ENCODE results near the gene ROGDI.
"Not testable (repeated sequence)": the region's sequence is repeated elsewhere in the genome, so short reads cannot be mapped to it uniquely, and the experiment has no call there.

ROGDI gene

GRCh38 chr16:4790871-4791270 is 11.6 kb downstream of the ROGDI start:
- DNase-seq (ENCODE audit: low read depth), result no peak

GRCh38 chr16:4790261-4790660 is 12.2 kb downstream of the ROGDI start:
- no peak for DNase-seq (ENCODE audit: low read depth)

DNA sequence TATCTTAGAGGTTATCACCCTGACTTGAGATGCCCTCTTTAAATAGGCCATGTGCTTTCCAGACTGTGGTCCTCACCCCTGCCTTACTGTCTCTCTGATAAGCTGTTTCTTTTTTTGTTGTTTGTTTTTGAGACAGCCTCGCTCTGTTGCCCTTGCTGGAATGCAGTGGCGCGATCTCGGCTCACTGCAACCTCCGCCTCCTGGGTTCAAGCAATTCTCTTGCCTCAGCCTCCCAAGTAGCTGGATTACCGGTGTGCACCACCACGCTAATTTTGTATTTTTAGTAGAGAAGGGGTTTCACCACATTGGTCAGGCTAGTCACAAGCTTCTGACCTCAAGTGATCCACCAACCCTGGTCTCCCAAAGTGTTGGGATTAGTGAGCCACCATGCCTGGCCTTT is 13.5 kb downstream of the ROGDI start:
- no peak for DNase-seq (ENCODE audit: low read depth)

DNA sequence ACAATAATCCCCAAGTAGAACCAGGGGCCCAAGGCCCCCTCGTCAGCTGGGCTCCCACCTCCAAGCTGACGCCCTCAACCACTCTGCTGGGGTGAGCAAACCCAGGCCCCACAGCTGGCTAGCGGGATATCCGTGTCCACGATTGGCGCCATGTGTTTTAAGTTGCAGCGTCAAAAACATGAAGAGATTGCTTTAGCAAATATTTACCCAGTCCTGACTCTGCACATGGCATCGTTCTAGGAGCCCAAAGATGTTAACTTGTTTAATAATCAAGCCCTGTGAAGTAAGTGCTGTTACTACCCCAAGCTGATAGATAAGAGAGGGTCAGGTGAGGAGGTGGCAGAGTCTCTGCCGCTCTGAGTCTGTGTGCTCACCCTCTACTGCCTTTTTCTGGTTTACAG is 13.9 kb downstream of the ROGDI start:
- no peak for DNase-seq (ENCODE audit: low read depth)

DNA sequence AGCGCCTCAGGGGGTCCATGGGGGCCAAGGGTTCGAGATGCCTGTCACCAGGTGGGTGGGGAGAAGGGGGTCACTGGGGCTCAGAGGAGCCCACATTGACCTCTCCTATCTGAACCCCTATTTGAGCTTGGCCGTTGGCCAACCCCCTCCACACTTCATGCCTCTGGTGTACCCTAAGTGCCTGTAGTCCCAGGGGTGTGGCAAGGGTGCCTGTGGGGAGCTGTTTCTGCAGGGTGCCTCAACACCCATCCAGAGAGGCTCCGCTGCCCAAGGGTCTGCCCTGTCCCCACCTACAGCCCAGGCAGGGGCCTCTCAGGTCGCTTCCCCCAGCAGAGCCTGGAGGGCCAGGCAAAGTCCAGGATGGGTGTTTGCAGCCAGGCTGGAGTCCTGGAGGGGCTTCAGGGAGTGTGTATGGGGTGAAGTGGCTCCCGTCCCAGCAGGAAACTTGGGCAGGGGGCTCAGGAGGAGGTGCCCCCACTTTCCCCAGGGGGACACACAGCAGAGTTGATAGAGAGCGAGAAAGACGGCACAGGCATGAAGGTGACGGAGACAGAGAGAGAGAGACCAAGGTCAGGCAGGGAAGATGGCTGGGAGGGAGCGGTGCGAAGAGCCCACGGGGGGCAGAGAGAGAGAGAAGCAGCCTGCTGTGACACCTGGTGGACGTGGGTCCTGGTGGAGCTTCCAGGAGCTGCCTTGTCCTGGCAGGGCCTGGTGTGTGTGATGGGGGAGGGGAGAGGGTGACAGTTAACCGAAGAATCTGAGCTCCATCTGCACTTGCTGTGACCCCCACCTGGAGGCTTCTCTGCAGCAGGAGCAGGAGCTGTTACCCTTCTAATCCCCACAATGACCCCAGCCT is 14.6 kb downstream of the ROGDI start, which contains the start of gene SEPTIN12:
TSS of gene SEPTIN12 (minus strand) at position 719 of the 856 bp plus-strand sequence. CDS start at position 19, 700 bp downstream.
- no peak for DNase-seq (ENCODE audit: low read depth)

- DNase-seq (ENCODE audit: low read depth), result no peak
Observed at GRCh38 chr16:4787068-4787467, 15.4 kb downstream of the ROGDI start.

DNA sequence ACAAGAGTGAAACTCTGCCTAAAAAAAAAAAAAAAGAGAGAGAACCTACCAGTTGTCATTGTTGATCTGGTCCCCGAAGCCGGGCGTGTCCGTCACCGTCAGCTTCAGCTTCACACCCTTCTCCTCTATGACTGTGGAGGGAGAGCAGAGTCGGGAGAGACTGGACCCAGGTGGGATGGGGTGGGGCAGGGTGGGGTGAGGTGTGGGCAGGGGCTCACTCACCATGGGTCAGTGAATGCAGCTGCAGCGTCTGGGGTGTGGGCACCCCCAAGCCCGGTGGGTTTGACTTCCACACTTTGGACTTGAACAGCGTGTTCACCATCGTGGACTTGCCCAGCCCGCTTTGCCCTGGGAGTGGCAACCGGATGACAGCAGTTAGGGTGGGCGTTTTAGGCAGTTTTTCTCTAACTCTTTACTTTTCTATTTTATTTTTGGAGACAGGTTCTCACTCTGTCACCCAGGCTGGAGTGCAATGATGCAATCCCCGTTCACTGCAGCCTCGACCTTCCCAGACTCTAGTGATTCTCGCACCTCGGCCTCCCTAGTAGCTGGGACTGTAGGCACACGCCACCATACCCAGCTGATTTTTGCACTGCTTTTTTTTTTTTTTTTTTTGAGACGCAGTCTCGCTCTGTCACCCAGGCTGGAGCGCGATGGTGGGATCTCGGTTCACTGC is 16.5 kb downstream of the ROGDI start:
- DNase-seq (ENCODE audit: low read depth), result no peak

GRCh38 chr16:4784444-4784987 is 17.9 kb downstream of the ROGDI start:
- DNase-seq (ENCODE audit: low read depth), result not testable (repeated sequence)

DNA sequence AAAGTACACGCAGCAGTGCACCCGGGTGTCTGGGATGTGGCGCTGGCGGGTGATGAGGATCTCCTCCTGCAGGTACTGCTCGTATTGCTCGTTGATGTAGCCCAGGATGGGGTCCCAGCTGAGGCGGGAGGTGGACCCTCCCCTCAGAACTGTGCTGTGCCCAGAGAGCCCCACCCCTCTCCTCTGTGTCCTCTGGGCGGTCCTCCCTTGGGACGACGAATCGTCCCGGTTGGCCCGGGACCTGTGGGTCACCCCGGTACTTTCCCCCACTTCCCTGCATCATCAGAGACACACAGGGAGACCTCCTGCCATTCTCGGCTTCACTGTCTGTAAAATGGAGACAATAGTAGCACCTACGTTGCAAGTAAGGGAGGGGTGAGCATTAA is 18.5 kb downstream of the ROGDI start:
- DNase-seq (ENCODE audit: low read depth), result no peak

GRCh38 chr16:4783251-4783950 is 19.0 kb downstream of the ROGDI start:
- no peak for DNase-seq (ENCODE audit: low read depth)

- no peak for DNase-seq (ENCODE audit: low read depth)
Observed at GRCh38 chr16:4780235-4780634, 22.2 kb downstream of the ROGDI start.

GRCh38 chr16:4778050-4778392 is 24.4 kb downstream of the ROGDI start:
- no peak for DNase-seq (ENCODE audit: low read depth)

DNA sequence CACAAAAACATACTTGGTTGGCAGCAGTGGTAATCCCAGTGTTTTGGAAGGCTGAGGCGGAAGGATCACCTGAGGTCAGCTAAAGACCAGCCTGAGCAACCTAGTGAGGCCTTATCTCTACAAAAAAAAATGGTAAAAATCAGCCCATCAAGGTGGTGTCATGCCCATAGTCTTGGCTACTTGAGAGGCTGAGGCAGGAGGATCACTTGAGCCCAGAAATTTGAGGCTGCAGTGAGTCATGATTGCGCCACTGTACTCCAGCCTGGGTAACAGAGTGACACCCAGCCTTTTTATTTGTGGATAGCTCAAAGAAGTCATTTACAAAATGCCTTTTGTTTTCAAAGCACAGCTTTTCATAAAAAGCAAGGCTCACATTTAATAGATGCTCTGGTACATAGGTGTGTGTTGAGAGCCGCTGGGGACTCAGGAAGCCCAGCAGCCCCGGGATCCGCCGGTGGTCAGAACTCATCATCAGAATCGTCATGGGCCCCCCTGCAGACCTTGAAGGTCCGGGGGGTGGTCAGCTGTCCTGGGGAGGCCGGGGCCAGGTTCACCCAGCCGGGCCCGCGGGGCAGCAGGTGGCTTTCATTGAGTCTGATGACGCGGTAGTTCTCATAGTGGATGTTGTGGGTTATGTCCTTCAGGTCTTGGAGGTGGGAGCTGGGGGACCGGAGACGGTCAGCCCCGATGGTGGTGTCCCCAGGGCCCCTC is 24.9 kb downstream of the ROGDI start:
- no peak for DNase-seq (ENCODE audit: low read depth)

DNA sequence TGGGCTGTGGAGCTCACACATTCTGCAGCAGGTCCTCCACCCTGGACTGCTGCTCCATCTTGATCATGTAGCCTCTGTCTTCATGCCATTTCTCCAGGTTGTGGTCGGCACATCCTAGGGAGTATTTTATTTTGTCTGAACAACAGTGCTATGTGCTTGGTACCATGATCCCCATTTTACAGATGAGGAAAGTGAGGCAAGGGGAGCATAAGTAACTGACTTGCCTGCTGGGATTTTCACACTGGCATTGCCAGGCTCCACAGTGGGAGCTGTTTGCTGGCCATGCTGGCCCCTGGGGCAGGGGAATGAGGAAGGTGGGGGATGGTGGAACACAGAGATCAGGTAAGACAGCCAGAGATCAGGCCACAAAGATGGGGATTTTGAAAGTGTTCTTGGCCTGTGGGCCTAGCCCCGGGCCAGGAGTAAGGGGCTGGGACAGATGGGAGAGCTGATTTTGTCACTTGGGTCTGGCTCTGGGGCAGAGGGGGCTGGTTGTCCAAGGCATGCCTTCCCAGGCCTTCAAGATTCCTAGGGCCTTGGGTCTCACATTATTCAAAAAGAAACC is 26.2 kb downstream of the ROGDI start:
- DNase-seq (ENCODE audit: low read depth), result no peak

- no peak for DNase-seq (ENCODE audit: low read depth)
Observed at GRCh38 chr16:4775005-4775404, 27.4 kb downstream of the ROGDI start.

DNA sequence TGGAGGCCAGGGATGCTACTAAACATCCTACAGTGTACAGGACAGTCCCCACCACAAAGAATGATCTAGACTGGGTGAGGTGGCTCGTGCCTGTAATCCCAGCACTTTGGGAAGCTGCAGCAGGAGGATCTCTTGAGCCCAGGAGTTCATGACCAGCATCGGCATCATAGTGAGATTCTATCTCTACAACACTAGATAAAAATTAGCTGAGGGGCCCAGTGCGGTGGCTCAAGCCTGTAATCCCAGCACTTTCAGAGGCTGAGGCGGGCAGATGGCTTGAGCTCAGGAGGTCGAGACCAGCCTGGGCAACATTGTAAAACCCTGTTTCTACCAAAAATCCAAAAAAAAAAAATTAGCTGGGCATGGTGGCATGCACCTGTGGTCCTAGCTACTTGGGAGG is 30.1 kb downstream of the ROGDI start:
- DNase-seq (ENCODE audit: low read depth), result no peak

GRCh38 chr16:4771646-4772045 is 30.8 kb downstream of the ROGDI start:
- DNase-seq (ENCODE audit: low read depth), result no peak

- no peak for DNase-seq (ENCODE audit: low read depth)
Observed at GRCh38 chr16:4769306-4769638, 33.2 kb downstream of the ROGDI start.

DNA sequence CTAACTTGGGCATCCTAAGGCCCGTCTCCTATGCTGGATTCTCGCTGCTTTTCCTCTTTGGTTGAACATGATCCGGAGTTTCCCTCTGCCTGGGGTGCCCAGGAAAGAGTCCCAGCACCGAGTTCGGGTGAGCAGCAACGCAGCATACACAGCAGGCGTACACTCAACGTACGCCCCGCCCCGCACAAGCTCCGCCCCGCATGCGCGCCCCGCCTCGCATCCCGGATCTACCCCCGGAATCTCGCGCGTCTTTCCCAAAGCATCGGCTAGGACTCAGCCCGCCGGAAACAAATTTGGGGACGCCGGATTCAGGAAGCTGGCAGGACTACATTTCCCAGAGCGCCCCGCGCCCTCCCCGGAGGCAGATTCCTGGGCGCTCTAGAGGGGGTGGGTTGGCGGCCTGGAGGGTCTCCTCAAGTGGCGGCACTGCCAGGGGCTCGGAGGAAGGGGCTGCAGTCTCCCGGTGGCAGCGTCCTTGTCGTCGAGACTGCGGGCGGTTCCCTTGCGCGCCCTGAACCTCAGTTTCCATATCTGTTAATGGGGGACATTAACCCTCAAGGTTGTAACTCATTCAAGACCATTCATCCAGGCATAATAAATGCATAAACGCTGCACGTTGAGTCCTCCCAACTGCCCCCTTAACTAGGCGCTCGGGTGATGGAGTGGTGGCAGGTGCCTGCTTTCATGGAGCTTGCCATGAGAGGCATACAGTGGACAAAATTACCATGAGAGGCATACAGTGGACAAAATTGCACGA is 33.7 kb downstream of the ROGDI start:
- DNase-seq (ENCODE audit: low read depth), result peak; percentile 80

GRCh38 chr16:4767872-4768548 is 34.4 kb downstream of the ROGDI start:
- no peak for DNase-seq (ENCODE audit: low read depth)
